Activated naive CD8-positive, alpha-beta T cell treated with anti-CD3 and anti-CD28 coated beads, Interleukin-2, amount 50 U/mL, for 24 hours (primary cell): ENCODE measurements around the gene HHIPL1.

ENCODE experiments used
- ATAC-seq: fragments of 150-1000 bp; cut with Tn5 transposase; one replicate; pipeline ENCODE4 v1.10.0; 2021
- DNase-seq: peaks from one replicate; pipeline ENCODE4 v3.0.0; 2021
- H3K27ac Mint-ChIP-seq: one replicate; pipeline ENCODE4 v1.8.0; 2021; ENCODE audit warnings: mild to moderate bottlenecking, mixed read lengths
- H3K27me3 Mint-ChIP-seq: one replicate; pipeline ENCODE4 v1.8.0; 2021; ENCODE audit warnings: mixed read lengths
- H3K36me3 Mint-ChIP-seq: one replicate; pipeline ENCODE4 v1.8.0; 2021; ENCODE audit warnings: low read depth, mixed read lengths
- H3K4me1 Mint-ChIP-seq: one replicate; pipeline ENCODE4 v1.8.0; 2021; ENCODE audit warnings: mixed read lengths
- H3K4me3 Mint-ChIP-seq: one replicate; pipeline ENCODE4 v1.8.0; 2021; ENCODE audit warnings: mild to moderate bottlenecking, moderate library complexity, mixed read lengths
- H3K9me3 Mint-ChIP-seq: one replicate; pipeline ENCODE4 v1.8.0; 2021; ENCODE audit warnings: mixed read lengths

HHIPL1 gene

DNA sequence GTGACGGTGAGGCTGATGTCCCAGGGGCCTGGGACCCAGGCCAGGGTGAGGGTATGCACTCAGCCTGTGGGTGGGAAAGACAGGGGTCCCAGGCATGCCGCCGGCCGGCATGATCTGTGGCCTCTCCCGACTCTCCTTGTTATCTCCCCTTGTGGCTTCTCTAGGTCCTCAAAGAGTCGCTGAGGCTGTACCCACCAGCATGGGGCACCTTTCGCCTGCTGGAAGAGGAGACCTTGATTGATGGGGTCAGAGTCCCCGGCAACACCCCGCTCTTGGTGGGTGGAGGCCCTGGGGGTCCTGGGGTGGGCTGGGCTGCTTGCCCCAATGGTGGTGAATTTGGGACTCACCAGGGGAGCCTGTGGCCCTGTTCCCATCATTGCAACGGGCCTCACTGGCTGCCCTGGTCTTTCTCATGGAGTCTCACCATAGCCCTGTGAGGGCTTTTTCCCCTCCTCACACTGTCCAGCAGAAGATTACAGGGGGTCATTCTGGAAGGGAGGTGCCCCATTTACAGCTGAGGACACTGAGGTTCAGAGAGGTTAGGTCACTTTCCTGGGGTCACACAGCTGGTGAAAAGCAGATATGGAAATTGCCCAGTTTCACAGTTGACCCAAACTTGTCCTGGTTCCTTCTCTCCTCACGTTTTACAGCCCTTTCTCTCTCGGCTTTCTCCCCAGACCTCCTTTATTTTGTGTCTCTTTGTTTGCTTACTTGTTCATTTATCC is 77.0 kb downstream of the HHIPL1 start:
- H3K4me3 Mint-ChIP-seq, result no peak overlapping the region
- no peaks in the 10 kb centered on the region for H3K4me1 Mint-ChIP-seq
- no peaks in the 10 kb centered on the region for H3K36me3 Mint-ChIP-seq
- ATAC-seq (no peak), DNase-seq (no peak)
- no peak overlapping the region for H3K27ac Mint-ChIP-seq
- H3K9me3 Mint-ChIP-seq, result no peaks in the 10 kb centered on the region
- peaks cover 17% of the 10 kb centered on the region for H3K27me3 Mint-ChIP-seq

DNA sequence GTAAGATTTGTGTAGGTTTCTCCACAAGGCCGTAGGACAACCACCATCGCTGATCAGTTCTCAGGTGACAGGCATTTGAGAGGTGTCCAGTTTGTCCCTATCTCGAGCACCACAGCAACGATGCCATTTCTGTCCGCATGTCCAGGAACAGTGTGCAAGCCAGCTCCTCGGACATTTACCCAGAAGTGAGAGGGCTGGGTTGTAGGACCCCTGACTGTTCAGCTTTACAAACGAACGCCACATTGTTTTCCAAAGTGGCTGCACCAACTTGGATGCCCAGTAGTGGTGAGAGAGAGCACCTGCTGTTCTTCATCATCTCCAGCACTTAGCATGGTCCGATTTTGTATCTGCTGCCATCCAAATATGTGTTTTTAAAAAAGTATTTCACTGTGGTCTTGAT is 77.8 kb downstream of the HHIPL1 start:
- Mint-ChIP-seq H3K4me3 (no peak overlapping the region), H3K9me3 (no peaks in the 10 kb centered on the region), H3K27ac (no peak overlapping the region), H3K27me3 (peaks cover 19% of the 10 kb centered on the region), H3K4me1 (no peaks in the 10 kb centered on the region), H3K36me3 (no peaks in the 10 kb centered on the region)
- DNase-seq (no peak), ATAC-seq (no peak)

DNA sequence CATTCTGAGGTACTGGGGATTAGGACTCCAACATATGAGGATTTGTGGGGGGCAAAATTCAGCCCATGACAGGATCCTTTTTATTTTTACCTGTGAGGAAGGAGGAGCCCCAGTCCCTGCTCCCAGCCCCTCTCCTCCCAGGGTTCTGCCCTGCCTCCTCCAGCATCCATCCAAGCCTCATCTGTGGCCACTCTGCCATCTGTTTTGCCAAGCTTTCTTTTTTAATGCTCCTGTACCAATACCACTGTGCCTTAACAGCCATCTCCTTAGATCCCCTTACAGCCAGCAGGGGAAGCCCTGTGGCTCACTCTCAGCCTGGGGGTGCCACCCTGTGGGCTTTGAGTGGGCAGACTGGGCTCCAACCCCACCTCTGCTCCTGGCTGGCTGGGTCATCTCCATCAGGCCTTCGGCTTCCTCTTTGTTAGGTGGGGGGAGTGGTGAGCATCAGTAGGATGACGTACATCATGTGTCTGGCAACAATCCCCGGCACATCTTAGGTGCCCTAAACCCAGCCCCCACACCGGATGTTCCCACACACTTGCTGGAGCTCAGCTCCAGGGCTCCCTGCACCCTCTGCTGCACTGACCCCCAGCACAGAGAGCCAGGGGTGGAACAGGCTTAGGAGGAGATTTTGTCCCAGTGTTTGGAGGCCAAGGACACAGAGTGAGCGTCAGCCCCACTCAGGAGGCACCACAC is 79.4 kb downstream of the HHIPL1 start:
- DNase-seq (no peak), ATAC-seq (no peak)
- peaks cover 24% of the 10 kb centered on the region for H3K27me3 Mint-ChIP-seq
- no peaks in the 10 kb centered on the region for H3K4me1 Mint-ChIP-seq
- H3K4me3 Mint-ChIP-seq, result no peak overlapping the region
- H3K27ac Mint-ChIP-seq, result no peak overlapping the region
- H3K9me3 Mint-ChIP-seq, result no peaks in the 10 kb centered on the region
- H3K36me3 Mint-ChIP-seq, result no peaks in the 10 kb centered on the region

DNA sequence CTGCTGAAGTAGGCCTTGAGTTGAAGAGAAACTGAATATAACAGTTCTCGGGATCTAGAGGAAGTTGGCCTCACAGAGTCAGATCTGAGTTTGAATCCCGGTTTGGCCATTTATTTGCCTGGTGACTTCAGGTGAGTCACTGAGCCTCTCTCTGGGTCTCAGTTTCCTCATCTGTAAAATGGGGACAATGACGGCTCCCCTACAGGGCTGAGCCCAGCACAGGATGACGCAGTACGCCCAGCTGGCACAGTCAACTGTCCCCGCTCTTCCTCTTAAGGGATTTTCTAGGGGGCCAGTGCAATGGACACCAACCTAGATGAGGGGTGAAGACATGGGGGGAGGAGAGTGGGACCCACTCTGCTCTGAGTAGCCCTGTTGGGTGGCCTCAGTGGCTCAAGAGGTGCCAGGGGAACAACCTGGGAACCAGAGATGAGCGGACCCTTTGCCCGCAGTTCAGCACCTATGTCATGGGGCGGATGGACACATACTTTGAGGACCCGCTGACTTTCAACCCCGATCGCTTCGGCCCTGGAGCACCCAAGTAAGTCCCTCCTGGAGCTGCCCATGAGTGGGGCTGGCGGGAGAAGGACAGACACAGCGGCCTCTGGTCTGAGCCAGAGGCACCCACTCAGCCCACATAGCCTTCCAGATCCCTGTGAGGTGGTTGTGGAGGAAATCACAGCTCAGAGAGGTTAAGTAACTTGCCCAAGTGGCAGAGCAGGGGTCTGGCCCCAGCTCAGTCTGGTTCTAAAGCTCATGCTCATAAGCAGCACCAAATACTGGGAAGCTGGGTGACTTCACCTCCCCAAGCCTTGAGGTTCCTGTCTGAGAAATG is 80.2 kb downstream of the HHIPL1 start:
- Mint-ChIP-seq H3K27me3 (peaks cover 27% of the 10 kb centered on the region), H3K4me3 (no peak overlapping the region), H3K9me3 (no peaks in the 10 kb centered on the region), H3K4me1 (no peaks in the 10 kb centered on the region), H3K36me3 (no peaks in the 10 kb centered on the region), H3K27ac (no peak overlapping the region)
- DNase-seq, result no peak
- ATAC-seq, result no peak

DNA sequence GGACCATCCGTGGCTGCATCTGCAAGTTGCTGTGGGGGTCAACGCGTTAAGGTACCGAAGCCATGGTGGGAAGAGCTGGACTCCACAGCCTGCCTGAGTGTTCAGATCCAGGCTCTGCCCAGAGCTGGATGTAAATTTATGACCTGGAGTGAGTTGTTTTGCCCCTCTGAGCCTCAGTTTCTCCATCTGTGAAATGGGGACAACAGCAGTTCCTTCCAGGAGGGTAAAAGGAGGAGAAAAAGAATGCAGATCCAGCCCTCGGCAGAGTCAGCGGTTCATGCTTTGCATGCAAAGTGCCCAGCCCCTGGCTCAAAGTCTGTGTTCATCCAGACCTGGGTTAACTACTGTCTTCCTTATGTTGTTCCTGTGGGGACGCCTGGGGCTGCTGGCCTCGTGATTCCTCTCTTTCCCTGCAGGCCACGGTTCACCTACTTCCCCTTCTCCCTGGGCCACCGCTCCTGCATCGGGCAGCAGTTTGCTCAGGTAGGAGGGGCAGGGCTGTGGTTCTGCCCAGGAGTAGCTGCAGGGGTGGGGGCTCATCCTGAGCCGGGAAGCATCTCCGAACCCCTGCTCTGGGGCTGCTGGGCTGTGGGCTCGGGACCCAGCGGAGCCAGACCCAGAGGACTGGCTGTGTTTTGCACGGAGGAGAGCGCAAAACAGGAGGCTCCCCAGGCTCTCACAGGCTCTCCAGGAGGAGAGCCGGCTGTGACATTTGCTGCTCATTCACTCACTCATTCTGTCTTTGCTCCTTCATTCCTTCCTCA is 81.0 kb downstream of the HHIPL1 start:
- Mint-ChIP-seq H3K4me1 (no peaks in the 10 kb centered on the region), H3K9me3 (no peaks in the 10 kb centered on the region), H3K27me3 (peaks cover 32% of the 10 kb centered on the region), H3K4me3 (no peak overlapping the region), H3K36me3 (no peaks in the 10 kb centered on the region), H3K27ac (no peak overlapping the region)
- ATAC-seq, result no peak
- no peak for DNase-seq

DNA sequence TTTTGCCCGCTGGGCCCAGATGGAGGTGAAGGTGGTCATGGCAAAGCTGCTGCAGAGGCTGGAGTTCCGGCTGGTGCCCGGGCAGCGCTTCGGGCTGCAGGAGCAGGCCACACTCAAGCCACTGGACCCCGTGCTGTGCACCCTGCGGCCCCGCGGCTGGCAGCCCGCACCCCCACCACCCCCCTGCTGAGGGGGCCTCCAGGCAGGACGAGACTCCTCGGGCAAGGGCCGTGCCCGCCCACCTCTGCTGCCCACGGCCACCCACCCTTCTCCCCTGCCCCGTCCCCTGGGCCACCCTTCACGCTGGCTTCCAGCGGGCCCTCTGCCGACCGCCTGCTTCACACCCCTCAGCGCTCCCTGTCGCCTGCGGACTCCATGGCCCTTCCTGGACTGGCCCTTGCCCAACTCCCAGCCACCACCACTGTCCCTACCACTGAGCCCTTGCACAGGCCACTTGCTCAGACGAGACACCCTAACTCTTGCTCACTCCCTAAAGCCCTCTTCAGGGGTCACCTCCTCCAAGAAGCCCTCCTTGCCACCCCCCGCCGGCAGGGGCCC is 81.7 kb downstream of the HHIPL1 start:
- no peak overlapping the region for H3K4me3 Mint-ChIP-seq
- no peak overlapping the region for H3K27ac Mint-ChIP-seq
- DNase-seq (no peak), ATAC-seq (no peak)
- no peaks in the 10 kb centered on the region for H3K9me3 Mint-ChIP-seq
- H3K27me3 Mint-ChIP-seq, result peaks cover 34% of the 10 kb centered on the region
- no peaks in the 10 kb centered on the region for H3K4me1 Mint-ChIP-seq
- H3K36me3 Mint-ChIP-seq, result no peaks in the 10 kb centered on the region

DNA sequence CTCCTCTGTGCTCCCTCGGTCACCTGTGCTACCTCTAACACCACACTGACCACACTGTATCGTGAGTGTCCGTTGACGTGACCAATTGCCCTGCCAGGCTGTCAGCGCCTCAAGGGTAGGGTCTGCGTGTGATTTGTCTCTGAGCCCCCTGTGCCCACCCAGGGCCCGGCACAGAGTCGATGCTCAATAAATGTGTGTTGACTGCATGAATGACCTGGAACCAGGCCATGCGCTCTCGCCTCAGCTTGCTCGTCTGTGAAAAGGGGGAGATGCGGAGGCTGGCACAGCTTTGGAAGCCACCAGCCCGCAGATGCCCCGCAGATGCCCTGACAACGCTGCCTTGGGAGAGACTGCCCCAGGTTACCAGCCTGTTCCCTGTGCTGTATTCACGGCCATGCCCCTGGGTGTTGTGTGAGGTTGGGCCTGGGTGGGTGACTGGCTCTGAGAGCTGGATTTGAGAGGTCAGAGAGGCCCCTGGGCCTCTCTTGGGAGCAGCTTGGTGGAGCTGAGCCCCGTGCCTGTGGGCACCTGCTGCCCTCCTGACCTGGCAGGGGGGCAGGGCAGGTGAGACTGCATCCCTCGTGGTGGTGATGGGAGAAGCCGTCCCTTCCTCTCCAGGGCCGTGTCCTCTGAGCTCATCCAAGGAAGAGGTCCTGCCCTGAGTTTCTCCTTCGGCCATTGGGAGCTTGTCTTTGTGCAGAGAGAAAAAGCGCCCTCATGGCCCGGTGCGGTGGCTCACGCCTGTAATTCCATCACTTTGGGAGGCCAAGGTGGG is 82.4 kb downstream of the HHIPL1 start:
- H3K36me3 Mint-ChIP-seq, result no peaks in the 10 kb centered on the region
- no peak overlapping the region for H3K27ac Mint-ChIP-seq
- ATAC-seq (no peak), DNase-seq (no peak)
- H3K27me3 Mint-ChIP-seq, result peaks cover 33% of the 10 kb centered on the region
- no peaks in the 10 kb centered on the region for H3K9me3 Mint-ChIP-seq
- no peaks in the 10 kb centered on the region for H3K4me1 Mint-ChIP-seq
- no peak overlapping the region for H3K4me3 Mint-ChIP-seq

DNA sequence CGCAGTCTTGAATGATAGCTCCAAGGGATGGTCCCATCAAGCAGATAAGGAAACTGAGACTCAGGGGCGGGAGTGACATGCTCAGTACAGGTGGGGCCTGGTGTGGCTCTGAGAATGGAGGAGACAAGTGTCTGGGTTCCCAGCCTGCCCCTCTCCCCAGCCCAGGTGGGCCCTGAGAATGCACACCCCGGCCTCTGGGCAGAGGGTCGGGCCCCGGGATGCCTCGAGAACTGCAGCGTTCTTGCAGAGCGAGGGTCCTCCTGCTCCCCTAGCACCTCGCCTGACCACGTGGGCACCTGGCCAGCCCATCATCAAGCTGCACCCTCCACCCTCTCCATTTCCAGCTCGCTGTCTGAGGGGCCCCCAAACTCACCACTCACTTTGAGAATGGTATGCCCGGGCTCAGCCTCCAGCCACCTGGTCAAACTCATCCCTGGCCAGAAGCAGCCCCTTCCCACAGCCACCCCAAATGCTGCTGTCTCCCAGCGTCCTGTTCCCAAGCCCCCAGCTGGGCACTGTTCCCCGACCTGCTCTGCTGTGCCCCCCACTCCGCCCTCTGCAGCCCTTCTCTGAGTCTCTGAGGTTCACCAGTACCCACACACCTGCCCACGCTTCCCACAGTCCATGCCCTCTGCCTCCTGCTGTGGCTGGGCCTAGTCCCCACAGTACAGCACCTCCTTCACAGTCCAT is 83.4 kb downstream of the HHIPL1 start:
- no peaks in the 10 kb centered on the region for H3K9me3 Mint-ChIP-seq
- peaks cover 34% of the 10 kb centered on the region for H3K27me3 Mint-ChIP-seq
- DNase-seq, result no peak
- no peaks in the 10 kb centered on the region for H3K36me3 Mint-ChIP-seq
- H3K27ac Mint-ChIP-seq, result no peak overlapping the region
- no peak overlapping the region for H3K4me3 Mint-ChIP-seq
- ATAC-seq, result no peak
- H3K4me1 Mint-ChIP-seq, result no peaks in the 10 kb centered on the region

DNA sequence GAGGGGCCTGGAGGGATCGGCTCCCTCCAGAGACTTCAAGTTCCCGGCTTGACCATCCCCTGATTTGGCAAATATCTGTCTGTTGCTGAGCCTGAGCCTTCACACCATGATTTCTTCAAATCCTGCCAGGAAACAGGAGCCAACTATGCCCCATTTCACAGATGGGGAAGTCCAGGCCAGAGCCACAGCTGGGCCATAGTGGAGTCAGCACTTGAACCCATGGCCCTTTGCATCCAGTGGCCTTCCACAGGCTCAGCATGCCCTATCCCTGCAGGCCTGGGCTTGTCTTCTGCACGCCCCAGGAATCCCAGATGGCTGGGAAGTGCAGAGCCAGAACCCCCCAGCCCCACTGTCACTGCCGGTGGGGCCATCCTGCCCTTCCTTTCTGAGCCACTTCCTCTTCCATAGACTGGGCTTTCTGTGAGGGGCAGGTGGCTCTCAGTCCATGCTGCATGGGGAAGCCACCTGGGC is 84.1 kb downstream of the HHIPL1 start:
- Mint-ChIP-seq H3K4me3 (no peak overlapping the region), H3K9me3 (no peaks in the 10 kb centered on the region), H3K27ac (no peak overlapping the region), H3K27me3 (peaks cover 38% of the 10 kb centered on the region), H3K36me3 (no peaks in the 10 kb centered on the region), H3K4me1 (no peaks in the 10 kb centered on the region)
- ATAC-seq (no peak), DNase-seq (no peak)
